CD4-positive, CD25-positive, alpha-beta regulatory T cell (primary cell): ENCODE results near the gene GALNT4. TPM values are rescaled to one million over a fixed set of nuclear protein-coding genes. Genes with fewer than 3 reads are reported as not detected.

Source experiments
- ATAC-seq, 2 donors: fragments of 150-1000 bp; cut with Tn5 transposase; one replicate each; pipeline ENCODE4 v1.10.0; 2021; ENCODE audit warnings: low read depth in 2 of 2, moderate number of reproducible peaks in 2 of 2, moderate library complexity in 1 of 2
- DNase-seq, 3 donors: peaks; one replicate each; pipeline versions ENCODE4 v3.0.0 to v3.0.0-alpha.2; 2012 to 2022; ENCODE audit warnings: mixed read lengths in 1 of 3
- H3K27ac ChIP-seq: one replicate; pipeline ENCODE4 v1.7.0; 2013; ENCODE audit warnings: mild to moderate bottlenecking, low read length; ENCODE audit not compliant: insufficient read depth, poor library complexity, severe bottlenecking
- H3K27me3 ChIP-seq: one replicate; pipeline ENCODE4 v1.7.0; 2013; ENCODE audit warnings: low read length; ENCODE audit not compliant: control insufficient read depth, insufficient read depth
- H3K36me3 ChIP-seq: one replicate; pipeline ENCODE4 v1.7.0; 2013; ENCODE audit warnings: mild to moderate bottlenecking, low read length, moderate library complexity; ENCODE audit not compliant: control insufficient read depth, insufficient read depth
- H3K4me1 ChIP-seq: 2 replicates; pipeline ENCODE4 v1.7.0; 2013; ENCODE audit warnings: mild to moderate bottlenecking, low read length; ENCODE audit not compliant: insufficient read depth, control insufficient read depth, poor library complexity, severe bottlenecking
- H3K4me3 ChIP-seq: one replicate; pipeline ENCODE4 v1.7.0; 2013; ENCODE audit warnings: low read depth, mild to moderate bottlenecking, low read length, moderate library complexity
- H3K9me3 ChIP-seq, 2 experiments: 1 replicate in 1 of 2; 2 replicates in 1 of 2; pipeline ENCODE4 v1.7.0; 2013; ENCODE audit warnings: low read length in 2 of 2, mild to moderate bottlenecking in 1 of 2, moderate library complexity in 1 of 2; ENCODE audit not compliant: control insufficient read depth in 2 of 2
- H3K27ac Mint-ChIP-seq, 3 donors: one replicate each; pipeline ENCODE4 v1.8.0; 2020 to 2022; ENCODE audit warnings: mild to moderate bottlenecking in 3 of 3, mixed read lengths in 3 of 3, moderate library complexity in 2 of 3
- H3K27me3 Mint-ChIP-seq: one replicate; pipeline ENCODE4 v1.8.0; 2022; ENCODE audit warnings: mild to moderate bottlenecking, mixed read lengths
- H3K36me3 Mint-ChIP-seq: one replicate; pipeline ENCODE4 v1.8.0; 2020; ENCODE audit warnings: mixed read lengths
- H3K4me1 Mint-ChIP-seq, 4 donors: one replicate each; pipeline ENCODE4 v1.8.0; 2020 to 2022; ENCODE audit warnings: mixed read lengths in 4 of 4, mild to moderate bottlenecking in 1 of 4
- H3K4me3 Mint-ChIP-seq, 4 donors: one replicate each; pipeline ENCODE4 v1.8.0; 2020 to 2022; ENCODE audit warnings: mild to moderate bottlenecking in 4 of 4, mixed read lengths in 4 of 4, moderate library complexity in 3 of 4
- H3K9me3 Mint-ChIP-seq, 7 donors: one replicate each; pipeline ENCODE4 v1.8.0; 2020 to 2022; ENCODE audit warnings: mixed read lengths in 7 of 7, mild to moderate bottlenecking in 3 of 7, moderate library complexity in 2 of 7
- polyA plus RNA-seq, 4 donors: library from polyadenylated mRNA; unstranded; fragments of 300-500 nt; fragmentation: Illumina TruSeq; gene quantifications; one replicate each; pipeline ENCODE4 v1.2.3, GENCODE V29; 2021
- total RNA-seq: library from RNA; stranded (reverse); gene quantifications from one replicate; pipeline ENCODE4 v1.2.3, GENCODE V29; 2022

GALNT4 gene
- total and polyA plus RNA-seq, 5 donors from 2014 or later: 5.0 to 8.8 (median 5.9) TPM

- no peaks in the 10 kb centered on the region for H3K9me3 Mint-ChIP-seq
Measured at GRCh38 chr12:89499857-89500256, 24.7 kb downstream of the GALNT4 start.

GRCh38 chr12:89497467-89497866 lies 27.1 kb downstream of the GALNT4 start:
- no peak overlapping the region for H3K4me3 ChIP-seq
- no peaks in the 10 kb centered on the region for H3K9me3 ChIP-seq
- no peaks in the 10 kb centered on the region for H3K27me3 ChIP-seq
- H3K9me3 Mint-ChIP-seq: no peaks in the 10 kb centered on the region
- ATAC-seq (no peak), DNase-seq (no peak)
- H3K36me3 Mint-ChIP-seq: peaks cover 51% of the 10 kb centered on the region
- no peak overlapping the region for H3K4me3 Mint-ChIP-seq
- H3K4me1 Mint-ChIP-seq: peaks cover 13 to 32% (median 21%) of the 10 kb centered on the region in 4 donors
- peaks cover 8% of the 10 kb centered on the region for H3K36me3 ChIP-seq
- no peak overlapping the region for H3K27ac ChIP-seq
- peaks cover 4% of the 10 kb centered on the region for H3K4me1 ChIP-seq
- H3K27ac Mint-ChIP-seq: no peak overlapping the region
- H3K27me3 Mint-ChIP-seq: no peaks in the 10 kb centered on the region

More at GRCh38 chr12:89499857-89500256, 24.7 kb downstream of the GALNT4 start:
- Mint-ChIP-seq H3K27ac (no peak overlapping the region), H3K36me3 (peaks cover 37% of the 10 kb centered on the region), H3K4me3 (no peak overlapping the region), H3K27me3 (no peaks in the 10 kb centered on the region), H3K4me1 (peaks cover 5 to 24% (median 11%) of the 10 kb centered on the region in 4 donors)
- Histone ChIP-seq H3K27ac (no peak overlapping the region), H3K9me3 (no peaks in the 10 kb centered on the region), H3K27me3 (no peaks in the 10 kb centered on the region), H3K4me3 (no peak overlapping the region), H3K4me1 (peaks cover 4% of the 10 kb centered on the region), H3K36me3 (peaks cover 8% of the 10 kb centered on the region)
- DNase-seq (no peak), ATAC-seq (no peak)

- DNase-seq: no peak
- peaks cover 13 to 28% (median 20%) of the 10 kb centered on the region in 4 donors for H3K4me1 Mint-ChIP-seq
- H3K27ac Mint-ChIP-seq: no peak overlapping the region
- Histone ChIP-seq H3K36me3 (peaks cover 9% of the 10 kb centered on the region), H3K4me3 (no peak overlapping the region), H3K9me3 (no peaks in the 10 kb centered on the region), H3K27me3 (no peaks in the 10 kb centered on the region), H3K27ac (no peak overlapping the region), H3K4me1 (peaks cover 4% of the 10 kb centered on the region)
- peaks cover 51% of the 10 kb centered on the region for H3K36me3 Mint-ChIP-seq
- no peaks in the 10 kb centered on the region for H3K9me3 Mint-ChIP-seq
- no peaks in the 10 kb centered on the region for H3K27me3 Mint-ChIP-seq
- H3K4me3 Mint-ChIP-seq: no peak overlapping the region
- ATAC-seq: no peak
Measured at GRCh38 chr12:89497005-89497404, 27.6 kb downstream of the GALNT4 start.

DNA sequence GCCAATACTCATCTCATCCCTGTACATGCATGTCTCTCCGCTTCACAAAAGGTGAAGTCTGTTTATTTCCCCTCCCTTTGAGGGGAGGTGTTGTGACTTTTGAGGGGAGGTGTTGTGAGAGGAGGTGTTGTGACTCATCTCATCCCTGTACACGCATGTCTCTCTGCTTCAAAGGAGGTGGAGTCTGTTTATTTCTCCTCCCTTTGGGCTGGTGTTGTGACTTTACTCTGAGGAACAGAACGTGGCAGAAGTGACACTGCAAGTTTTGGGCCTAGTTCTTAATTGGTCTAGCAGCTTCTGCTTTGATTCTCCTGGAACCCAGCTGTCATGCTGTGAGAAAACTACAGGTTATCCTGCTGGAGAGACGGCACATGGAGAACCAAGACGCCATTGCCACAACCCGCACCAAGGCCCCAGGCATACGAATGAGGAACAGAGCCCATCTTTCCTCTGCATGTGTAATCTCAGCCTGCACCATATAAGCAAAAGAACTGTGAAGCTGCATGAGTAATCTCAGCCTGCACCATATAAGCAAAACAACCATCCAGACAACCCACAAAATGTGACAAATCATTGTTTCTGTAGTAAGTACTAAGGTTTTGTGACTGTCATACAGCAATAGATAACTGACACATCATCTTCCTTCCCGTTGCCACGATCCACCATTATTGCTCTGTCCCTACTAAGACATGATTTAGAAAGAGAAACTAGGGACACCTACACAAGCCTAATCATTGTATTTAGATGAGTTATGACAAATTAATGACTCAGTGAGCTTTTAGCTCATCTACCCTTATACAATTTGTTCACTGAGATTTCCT lies 30.0 kb downstream of the GALNT4 start:
- H3K27ac ChIP-seq: no peak overlapping the region
- H3K27me3 ChIP-seq: no peaks in the 10 kb centered on the region
- no peak overlapping the region for H3K4me3 ChIP-seq
- peaks cover 4% of the 10 kb centered on the region for H3K4me1 ChIP-seq
- Mint-ChIP-seq H3K27me3 (no peaks in the 10 kb centered on the region), H3K4me3 (peak overlapping the region in 2 of 4 donors; percentile 0 to 22), H3K36me3 (peaks cover 50% of the 10 kb centered on the region), H3K27ac (peak overlapping the region; percentile 24 to 30 (median 25)), H3K9me3 (no peaks in the 10 kb centered on the region), H3K4me1 (peaks cover 13 to 23% (median 18%) of the 10 kb centered on the region in 4 donors)
- DNase-seq: peak in 2 of 3 donors; percentile 15 to 82
- peaks cover 22% of the 10 kb centered on the region for H3K36me3 ChIP-seq
- ATAC-seq: peak; percentile 68 to 75
- no peaks in the 10 kb centered on the region for H3K9me3 ChIP-seq

- H3K27me3 Mint-ChIP-seq: no peaks in the 10 kb centered on the region
- H3K36me3 Mint-ChIP-seq: peaks cover 51% of the 10 kb centered on the region
Measured at GRCh38 chr12:89493670-89494302, 30.8 kb downstream of the GALNT4 start.

DNA sequence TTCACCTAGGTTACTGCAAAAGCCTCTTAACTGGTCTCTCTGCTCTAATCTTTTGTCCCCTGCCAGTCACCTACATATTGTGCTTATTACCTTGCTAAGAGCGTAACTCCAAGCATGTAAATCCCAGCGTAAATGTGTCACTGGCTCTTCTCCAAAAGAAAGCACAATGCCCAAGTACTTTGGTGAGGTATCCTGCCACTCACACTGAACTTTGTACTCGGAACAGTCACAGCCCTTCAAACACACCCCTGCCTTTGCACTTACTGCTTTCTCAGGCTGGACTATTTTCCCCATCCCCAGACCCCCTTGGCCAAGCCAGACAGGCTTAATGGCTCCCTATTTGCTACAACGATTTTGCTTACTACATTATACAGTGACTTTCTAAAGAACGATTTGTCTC lies 31.7 kb downstream of the GALNT4 start:
- Mint-ChIP-seq H3K36me3 (peaks cover 52% of the 10 kb centered on the region), H3K9me3 (no peaks in the 10 kb centered on the region)
- H3K27ac ChIP-seq: no peak overlapping the region

More at GRCh38 chr12:89493670-89494302, 30.8 kb downstream of the GALNT4 start:
- Histone ChIP-seq H3K9me3 (no peaks in the 10 kb centered on the region), H3K4me1 (peaks cover 4% of the 10 kb centered on the region), H3K27ac (no peak overlapping the region), H3K36me3 (peaks cover 23% of the 10 kb centered on the region), H3K27me3 (no peaks in the 10 kb centered on the region), H3K4me3 (no peak overlapping the region)
- DNase-seq (no peak), ATAC-seq (no peak)
- H3K9me3 Mint-ChIP-seq: no peaks in the 10 kb centered on the region
- peaks cover 13 to 23% (median 19%) of the 10 kb centered on the region in 4 donors for H3K4me1 Mint-ChIP-seq
- H3K4me3 Mint-ChIP-seq: no peak overlapping the region
- H3K27ac Mint-ChIP-seq: peak overlapping the region in 2 of 3 donors; percentile 17 to 25

DNA sequence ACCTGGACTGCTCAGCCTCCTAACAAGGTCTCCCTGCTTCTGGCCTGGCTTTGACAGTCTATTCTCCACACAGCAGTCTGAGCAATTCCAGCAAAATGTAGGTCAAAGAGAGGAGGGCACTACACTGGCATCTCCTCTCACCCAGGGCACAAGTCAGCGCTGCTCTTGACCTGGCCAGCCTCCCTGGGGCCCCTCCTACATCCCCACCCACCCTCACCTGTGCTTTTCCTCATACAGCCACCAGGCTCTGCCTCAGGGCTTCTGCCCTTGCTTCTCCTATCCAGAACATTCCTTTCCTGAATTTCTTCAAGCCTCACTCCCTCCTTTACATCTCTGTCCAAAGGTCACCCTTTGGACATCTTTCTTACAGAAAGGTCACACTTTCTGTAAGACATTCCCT lies 33.7 kb downstream of the GALNT4 start:
- peaks cover 4% of the 10 kb centered on the region for H3K4me1 ChIP-seq
- ATAC-seq (no peak), DNase-seq (no peak)
- Mint-ChIP-seq H3K4me1 (peaks cover 16 to 27% (median 19%) of the 10 kb centered on the region in 4 donors), H3K36me3 (peaks cover 62% of the 10 kb centered on the region), H3K4me3 (no peak overlapping the region), H3K27ac (no peak overlapping the region), H3K9me3 (no peaks in the 10 kb centered on the region), H3K27me3 (no peaks in the 10 kb centered on the region)
- H3K36me3 ChIP-seq: peaks cover 29% of the 10 kb centered on the region
- no peaks in the 10 kb centered on the region for H3K27me3 ChIP-seq
- no peak overlapping the region for H3K27ac ChIP-seq
- H3K4me3 ChIP-seq: no peak overlapping the region
- no peaks in the 10 kb centered on the region for H3K9me3 ChIP-seq

More for the DNA sequence above, 31.7 kb downstream of the GALNT4 start:
- DNase-seq: no peak
- Mint-ChIP-seq H3K4me1 (peaks cover 13 to 23% (median 20%) of the 10 kb centered on the region in 4 donors), H3K4me3 (no peak overlapping the region), H3K27me3 (no peaks in the 10 kb centered on the region), H3K27ac (peak overlapping the region in 1 of 3 donors; percentile 59)
- ATAC-seq: no peak
- H3K27me3 ChIP-seq: no peaks in the 10 kb centered on the region
- no peaks in the 10 kb centered on the region for H3K9me3 ChIP-seq
- H3K4me3 ChIP-seq: no peak overlapping the region
- peaks cover 23% of the 10 kb centered on the region for H3K36me3 ChIP-seq
- H3K4me1 ChIP-seq: peaks cover 4% of the 10 kb centered on the region
